Measurements from ENCODE around the gene UTF1.

The UTF1 gene

GRCh38 chr10:133224756-133225372, 5.2 kb upstream of the UTF1 start:
- H3K4me1 ChIP-seq (ENCODE audit: low read length), result no peaks in the 10 kb centered on the region
- no peaks in the 10 kb centered on the region for H3K27me3 ChIP-seq (ENCODE audit: low read depth, low read length)
- no peaks in the 10 kb centered on the region for H3K36me3 ChIP-seq (replicated peaks; ENCODE audit: low read depth, low read length)
- no peak overlapping the region for H3K4me3 ChIP-seq (ENCODE audit: low read length)
- H3K9me3 ChIP-seq (ENCODE audit: insufficient read depth, low read length), result no peaks in the 10 kb centered on the region
- no peaks in the 10 kb centered on the region for H3K79me2 ChIP-seq (ENCODE audit: low read length)
- H2AFZ ChIP-seq (ENCODE audit: low read depth, low read length), result no peak overlapping the region
- no peak for TF ChIP-seq EZH2phosphoT487 (IDR thresholded peaks at IDR 0.05; ENCODE audit: low read depth)
- no peak for TF ChIP-seq CTCF (IDR thresholded peaks at IDR 0.05; ENCODE audit: low read depth, low read length)
- H3K27ac ChIP-seq (ENCODE audit: low read length), result no peak overlapping the region
- H4K20me1 ChIP-seq (ENCODE audit: insufficient read depth, low read length), result no peaks in the 10 kb centered on the region
- no peak overlapping the region for H3K9ac ChIP-seq (ENCODE audit: low read length)
- H3K4me2 ChIP-seq (ENCODE audit: low read length), result no peak overlapping the region

DNA sequence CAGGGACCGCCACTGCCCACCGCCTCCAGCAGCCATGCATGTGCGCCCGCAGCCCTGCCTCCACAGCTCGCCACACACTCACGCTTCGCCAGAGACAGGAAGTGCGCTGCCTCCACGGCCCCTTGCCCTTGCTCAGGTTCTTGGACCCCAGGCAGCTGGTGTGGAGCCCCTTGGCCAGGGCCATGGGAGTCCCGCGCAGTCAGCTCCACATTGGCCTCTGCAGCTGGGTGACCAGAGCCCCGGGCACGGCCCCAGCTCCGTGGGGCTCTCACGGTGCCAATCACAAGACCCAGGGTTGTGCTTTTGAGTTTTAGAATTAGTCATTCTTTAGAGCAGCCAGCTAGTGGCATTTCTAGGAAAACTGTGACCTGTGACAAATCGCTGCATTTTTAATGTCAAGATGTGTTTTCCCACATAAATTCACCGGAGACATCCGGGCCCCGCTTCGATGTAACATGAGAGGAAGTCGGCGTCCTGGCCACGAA, 4.3 kb upstream of the UTF1 start:
- Histone ChIP-seq H2AFZ (ENCODE audit: low read depth, low read length) (no peak overlapping the region), H3K4me1 (ENCODE audit: low read length) (no peaks in the 10 kb centered on the region), H4K20me1 (ENCODE audit: insufficient read depth, low read length) (no peaks in the 10 kb centered on the region), H3K9me3 (ENCODE audit: insufficient read depth, low read length) (no peaks in the 10 kb centered on the region), H3K36me3 (replicated peaks; ENCODE audit: low read depth, low read length) (no peaks in the 10 kb centered on the region), H3K4me2 (ENCODE audit: low read length) (no peak overlapping the region), H3K27me3 (ENCODE audit: low read depth, low read length) (no peaks in the 10 kb centered on the region), H3K27ac (ENCODE audit: low read length) (no peak overlapping the region), H3K9ac (ENCODE audit: low read length) (no peak overlapping the region), H3K79me2 (ENCODE audit: low read length) (no peaks in the 10 kb centered on the region), H3K4me3 (ENCODE audit: low read length) (no peak overlapping the region)
- TF ChIP-seq EZH2phosphoT487 (IDR thresholded peaks at IDR 0.05; ENCODE audit: low read depth) (no peak), CTCF (IDR thresholded peaks at IDR 0.05; ENCODE audit: low read depth, low read length) (no peak)

- no peaks in the 10 kb centered on the region for H3K27me3 ChIP-seq (ENCODE audit: low read depth, low read length)
- H3K4me2 ChIP-seq (ENCODE audit: low read length), result no peak overlapping the region
- H3K4me3 ChIP-seq (ENCODE audit: low read length), result no peak overlapping the region
- no peak overlapping the region for H2AFZ ChIP-seq (ENCODE audit: low read depth, low read length)
- no peaks in the 10 kb centered on the region for H4K20me1 ChIP-seq (ENCODE audit: insufficient read depth, low read length)
- no peaks in the 10 kb centered on the region for H3K9me3 ChIP-seq (ENCODE audit: insufficient read depth, low read length)
- no peaks in the 10 kb centered on the region for H3K4me1 ChIP-seq (ENCODE audit: low read length)
- no peaks in the 10 kb centered on the region for H3K79me2 ChIP-seq (ENCODE audit: low read length)
- H3K27ac ChIP-seq (ENCODE audit: low read length), result no peak overlapping the region
- no peak for TF ChIP-seq EZH2phosphoT487 (IDR thresholded peaks at IDR 0.05; ENCODE audit: low read depth)
- no peak for TF ChIP-seq CTCF (IDR thresholded peaks at IDR 0.05; ENCODE audit: low read depth, low read length)
- no peaks in the 10 kb centered on the region for H3K36me3 ChIP-seq (replicated peaks; ENCODE audit: low read depth, low read length)
- no peak overlapping the region for H3K9ac ChIP-seq (ENCODE audit: low read length)
Measured at GRCh38 chr10:133226251-133226808, 3.7 kb upstream of the UTF1 start.

DNA sequence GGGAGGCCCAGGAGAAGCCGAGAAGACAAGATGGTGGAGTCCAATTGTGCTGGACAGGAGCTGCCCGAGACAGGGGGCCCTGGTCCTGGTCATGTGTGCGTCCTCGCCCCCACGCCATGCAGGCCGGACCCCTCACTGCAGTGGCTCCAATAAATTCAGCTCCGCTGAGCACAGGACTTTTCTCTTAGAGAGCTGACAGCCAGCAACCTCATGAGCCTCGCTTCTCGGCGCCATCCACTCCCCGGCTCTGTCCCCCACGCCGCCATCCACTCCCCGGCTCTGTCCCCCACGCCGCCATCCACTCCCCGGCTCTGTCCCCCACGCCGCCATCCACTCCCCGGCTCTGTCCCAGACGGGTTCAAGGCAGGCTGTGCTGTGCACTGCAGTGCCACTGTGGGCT, 2.8 kb upstream of the UTF1 start:
- no peak for TF ChIP-seq EZH2phosphoT487 (IDR thresholded peaks at IDR 0.05; ENCODE audit: low read depth)
- no peak for TF ChIP-seq CTCF (IDR thresholded peaks at IDR 0.05; ENCODE audit: low read depth, low read length)

More for the DNA sequence above, 2.8 kb upstream of the UTF1 start:
- no peak overlapping the region for H3K4me2 ChIP-seq (ENCODE audit: low read length)
- H3K27ac ChIP-seq (ENCODE audit: low read length), result no peak overlapping the region
- no peak overlapping the region for H3K9ac ChIP-seq (ENCODE audit: low read length)
- no peaks in the 10 kb centered on the region for H3K79me2 ChIP-seq (ENCODE audit: low read length)
- no peaks in the 10 kb centered on the region for H3K36me3 ChIP-seq (replicated peaks; ENCODE audit: low read depth, low read length)
- no peak overlapping the region for H2AFZ ChIP-seq (ENCODE audit: low read depth, low read length)
- no peaks in the 10 kb centered on the region for H3K4me1 ChIP-seq (ENCODE audit: low read length)
- no peaks in the 10 kb centered on the region for H3K9me3 ChIP-seq (ENCODE audit: insufficient read depth, low read length)
- no peak overlapping the region for H3K4me3 ChIP-seq (ENCODE audit: low read length)
- no peaks in the 10 kb centered on the region for H3K27me3 ChIP-seq (ENCODE audit: low read depth, low read length)
- no peaks in the 10 kb centered on the region for H4K20me1 ChIP-seq (ENCODE audit: insufficient read depth, low read length)
